ENCODE measurements around the gene TMEM234. TPM values are rescaled to one million over a fixed set of nuclear protein-coding genes. Genes with fewer than 3 reads are reported as not detected.

Gene TMEM234
- total RNA-seq, 2 experiments from 2014 or later = 11.5 to 12.8 TPM

DNA sequence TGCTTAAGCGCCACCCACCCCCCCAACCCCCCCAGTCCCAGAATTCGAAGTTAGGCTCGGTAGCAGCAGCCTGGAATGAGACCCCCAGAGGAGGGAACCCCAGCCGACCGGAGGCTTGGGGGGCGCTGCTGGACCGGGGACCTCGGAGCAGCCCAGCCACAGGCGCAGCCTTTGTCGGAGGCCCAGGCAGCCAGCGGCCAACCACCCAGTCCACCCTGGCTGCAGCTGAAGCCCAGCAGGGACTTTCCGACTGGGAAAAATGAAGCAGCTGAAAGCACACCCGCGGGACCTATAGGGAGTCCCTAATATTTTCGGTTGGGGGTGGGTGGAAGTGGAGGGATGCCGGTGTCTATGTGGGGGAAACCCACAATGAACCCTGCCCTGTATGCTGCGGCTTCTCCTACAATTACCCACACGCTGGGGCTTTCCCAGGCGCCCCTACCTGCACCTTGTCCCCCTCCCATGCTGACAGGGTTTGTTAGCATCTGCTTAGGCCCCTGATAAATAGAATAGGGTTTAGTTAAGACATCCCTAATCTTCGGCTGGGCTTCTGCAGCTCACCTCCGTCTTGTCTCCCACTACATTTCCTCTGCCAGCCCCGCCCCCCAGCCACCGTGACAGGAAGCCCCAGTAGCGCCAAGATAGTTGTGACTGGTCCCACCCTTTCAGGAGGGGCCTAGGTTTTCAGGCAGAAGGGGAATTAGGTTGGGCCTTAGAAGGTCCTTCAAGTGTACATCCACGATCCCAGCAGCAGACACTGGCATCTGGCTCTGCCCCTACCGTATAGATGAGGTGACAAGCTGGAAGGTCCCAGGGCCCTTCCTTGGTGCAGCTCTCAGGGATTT is 20.9 kb downstream of the TMEM234 start:
- H3K36me3 ChIP-seq (ENCODE audit: insufficient read depth, low read length) = peaks cover 30% of the 10 kb centered on the region
- DNase-seq (peak; percentile 51 to 92 (median 79)), ATAC-seq (ENCODE audit: poor library complexity) (peak; percentile 59)
- H3K9me3 Mint-ChIP-seq = no peaks in the 10 kb centered on the region
- H3K4me3 ChIP-seq (ENCODE audit: low read length) = peak overlapping the region; percentile 87
- H3K27ac ChIP-seq (ENCODE audit: low read depth in 1 of 2, low read length in 2 of 2) = peak overlapping the region; percentile 81 to 97
- peak overlapping the region; percentile 82 for H3K4me3 Mint-ChIP-seq
- H3K27me3 ChIP-seq (ENCODE audit: control insufficient read depth in 1 of 2, insufficient read depth in 2 of 2, low read length in 2 of 2) = no peaks in the 10 kb centered on the region
- CTCF ChIA-PET = interaction anchor here (0.9 to 1.5 kb wide), 9 partner anchors 15 to 193 kb away, joined by 3 to 8 read pairs (median 3); partner anchors contain the start of gene BSDC1
- POLR2A ChIA-PET = interaction anchor here (0.5 to 3.5 kb wide), 20 partner anchors 9 to 1217 kb away, joined by 3 to 41 read pairs (median 6); partner anchors contain the start of genes BSDC1, HDAC1, KHDRBS1 and KPNA6
- H3K4me1 ChIP-seq (ENCODE audit: insufficient read depth, low read length) = peaks cover 73% of the 10 kb centered on the region
- no peaks in the 10 kb centered on the region for H3K27me3 Mint-ChIP-seq
- intact Hi-C loops (cut with DNase I, micrococcal nuclease) = loop anchor here (2.0 to 10.0 kb wide), 5 partner anchors 20 to 556 kb away; partner anchors contain the start of genes HDAC1 (in 1 of the 2), KPNA6 (in 1 of the 2), LCK (in 1 of the 2) and PEF1 (in 1 of the 2)
- no peaks in the 10 kb centered on the region for H3K9me3 ChIP-seq (ENCODE audit: control insufficient read depth in 1 of 2, insufficient read depth in 1 of 2, low read length in 2 of 2)
- H3K27ac Mint-ChIP-seq = peak overlapping the region; percentile 95
- peaks cover 64% of the 10 kb centered on the region for H3K4me1 Mint-ChIP-seq (ENCODE audit: low read depth)
- TF ChIP-seq, protein P1, sequence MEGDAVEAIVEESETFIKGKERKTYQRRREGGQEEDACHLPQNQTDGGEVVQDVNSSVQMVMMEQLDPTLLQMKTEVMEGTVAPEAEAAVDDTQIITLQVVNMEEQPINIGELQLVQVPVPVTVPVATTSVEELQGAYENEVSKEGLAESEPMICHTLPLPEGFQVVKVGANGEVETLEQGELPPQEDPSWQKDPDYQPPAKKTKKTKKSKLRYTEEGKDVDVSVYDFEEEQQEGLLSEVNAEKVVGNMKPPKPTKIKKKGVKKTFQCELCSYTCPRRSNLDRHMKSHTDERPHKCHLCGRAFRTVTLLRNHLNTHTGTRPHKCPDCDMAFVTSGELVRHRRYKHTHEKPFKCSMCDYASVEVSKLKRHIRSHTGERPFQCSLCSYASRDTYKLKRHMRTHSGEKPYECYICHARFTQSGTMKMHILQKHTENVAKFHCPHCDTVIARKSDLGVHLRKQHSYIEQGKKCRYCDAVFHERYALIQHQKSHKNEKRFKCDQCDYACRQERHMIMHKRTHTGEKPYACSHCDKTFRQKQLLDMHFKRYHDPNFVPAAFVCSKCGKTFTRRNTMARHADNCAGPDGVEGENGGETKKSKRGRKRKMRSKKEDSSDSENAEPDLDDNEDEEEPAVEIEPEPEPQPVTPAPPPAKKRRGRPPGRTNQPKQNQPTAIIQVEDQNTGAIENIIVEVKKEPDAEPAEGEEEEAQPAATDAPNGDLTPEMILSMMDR (IDR thresholded peaks at IDR 0.05) = no peak
- peaks cover 32% of the 10 kb centered on the region for H3K36me3 Mint-ChIP-seq (ENCODE audit: low read depth)

- peaks cover 40% of the 10 kb centered on the region for H3K36me3 Mint-ChIP-seq (ENCODE audit: low read depth)
- Histone ChIP-seq H3K27ac (ENCODE audit: low read depth in 1 of 2, low read length in 2 of 2) (peak within 1 kb of the TSS; percentile 81 to 97), H3K27me3 (ENCODE audit: control insufficient read depth in 1 of 2, insufficient read depth in 2 of 2, low read length in 2 of 2) (no peaks in the 10 kb centered on the region), H3K4me3 (ENCODE audit: low read length) (peak within 1 kb of the TSS; percentile 87), H3K9me3 (ENCODE audit: control insufficient read depth in 1 of 2, insufficient read depth in 1 of 2, low read length in 2 of 2) (no peaks in the 10 kb centered on the region), H3K36me3 (ENCODE audit: insufficient read depth, low read length) (peaks cover 38% of the 10 kb centered on the region), H3K4me1 (ENCODE audit: insufficient read depth, low read length) (peaks cover 75% of the 10 kb centered on the region)
- H3K4me1 Mint-ChIP-seq (ENCODE audit: low read depth) = peaks cover 64% of the 10 kb centered on the region
- no peaks in the 10 kb centered on the region for H3K9me3 Mint-ChIP-seq
- H3K4me3 Mint-ChIP-seq = peak within 1 kb of the TSS; percentile 82
- ATAC-seq (ENCODE audit: poor library complexity) = peak; percentile 54
- TF ChIP-seq, protein P1 (IDR thresholded peaks at IDR 0.05) = no peak
- no peaks in the 10 kb centered on the region for H3K27me3 Mint-ChIP-seq
- H3K27ac Mint-ChIP-seq = peak within 1 kb of the TSS; percentile 95
- peak in 13 of 14 experiments; percentile 15 to 74 (median 46) for DNase-seq
- intact Hi-C loops (cut with DNase I, micrococcal nuclease) = loop anchor here (2.0 to 10.0 kb wide), 5 partner anchors 20 to 556 kb away; partner anchors contain the start of genes HDAC1 (in 1 of the 2), KPNA6 (in 1 of the 2), LCK (in 1 of the 2) and PEF1 (in 1 of the 2)
- ChIA-PET CTCF (interaction anchor here (0.6 to 1.5 kb wide), 7 partner anchors 15 to 194 kb away, joined by 3 to 8 read pairs (median 3); partner anchors contain the start of gene BSDC1), POLR2A (interaction anchor here (0.5 to 3.5 kb wide), 23 partner anchors 10 to 1216 kb away, joined by 3 to 41 read pairs (median 5); partner anchors contain the start of genes BSDC1, HDAC1, KHDRBS1 and KPNA6)
Measured at GRCh38 chr1:32200226-32201010, 21.7 kb downstream of the TMEM234 start, which contains the start of gene CCDC28B. TSS of gene CCDC28B (plus strand) at chr1:32200595. CDS start at chr1:32201936, 1,341 bp downstream.
